GM12892 (cell line): Measurements from ENCODE around the gene BTBD17.

Experiments used
- POLR2A ChIP-seq: IDR thresholded peaks from 2 replicates; pipeline ENCODE4 v1.6.1; 2011; ENCODE audit warnings: low read depth, low read length, control low read depth
- TAF1 ChIP-seq: IDR thresholded peaks from 2 replicates; pipeline ENCODE4 v1.6.1; 2011; ENCODE audit warnings: low read depth, mild to moderate bottlenecking, control low read depth, low read length, borderline replicate concordance

GRCh38 chr17:74343121-74343520, 18.5 kb downstream of the BTBD17 start:
- no peak for TF ChIP-seq POLR2A
- no peak for TF ChIP-seq TAF1
